KBM-7 (cell line): ENCODE measurements around the gene MAGI2.
"Not testable (repeated sequence)": the region's sequence is repeated elsewhere in the genome, so short reads cannot be mapped to it uniquely, and the experiment has no call there.

Experiments used
- DNase-seq: peaks from one replicate; pipeline ENCODE4 v3.0.0-alpha.2; 2015
- in situ Hi-C: fragments of 300-500 bp; cut with MboI; formaldehyde crosslinking; loops from 2 replicates; pipeline ENCODE4 v1.14.3; 2020; ENCODE audit warnings: low sequenced_read_pairs, low pct_unique_long_range_greater_than_20kb, mixed read lengths

The MAGI2 gene

GRCh38 chr7:79130715-79131114, 322.8 kb downstream of the MAGI2 start:
- DNase-seq, result no peak
- in situ Hi-C loops, result no loop called here

- in situ Hi-C loops, result no loop called here
- DNase-seq, result no peak
Observed at GRCh38 chr7:79124331-79124730, 329.1 kb downstream of the MAGI2 start.

GRCh38 chr7:79118143-79118542, 335.3 kb downstream of the MAGI2 start:
- DNase-seq, result no peak
- in situ Hi-C loops, result no loop called here

- DNase-seq, result no peak
- in situ Hi-C loops, result no loop called here
Observed at GRCh38 chr7:79096361-79096805, 357.1 kb downstream of the MAGI2 start.

GRCh38 chr7:79093421-79093820, 360.0 kb downstream of the MAGI2 start:
- DNase-seq, result no peak
- in situ Hi-C loops, result no loop called here

- in situ Hi-C loops, result no loop called here
- no peak for DNase-seq
Observed at GRCh38 chr7:79091661-79092060, 361.8 kb downstream of the MAGI2 start.

GRCh38 chr7:79091011-79091410, 362.5 kb downstream of the MAGI2 start:
- DNase-seq, result no peak
- in situ Hi-C loops, result no loop called here

- no peak for DNase-seq
- in situ Hi-C loops, result no loop called here
Observed at GRCh38 chr7:79090543-79090942, 362.9 kb downstream of the MAGI2 start.

GRCh38 chr7:79084423-79084822, 369.0 kb downstream of the MAGI2 start:
- in situ Hi-C loops, result no loop called here
- DNase-seq, result no peak

- in situ Hi-C loops, result no loop called here
- no peak for DNase-seq
Observed at GRCh38 chr7:79079919-79080554, 373.4 kb downstream of the MAGI2 start.

- in situ Hi-C loops, result no loop called here
- no peak for DNase-seq
Observed at GRCh38 chr7:79078273-79078672, 375.2 kb downstream of the MAGI2 start.

GRCh38 chr7:79071187-79071586, 382.3 kb downstream of the MAGI2 start:
- in situ Hi-C loops, DNase-seq: not testable (repeated sequence)

GRCh38 chr7:79064187-79064823, 389.2 kb downstream of the MAGI2 start:
- in situ Hi-C loops, result no loop called here
- no peak for DNase-seq

- DNase-seq, result no peak
- in situ Hi-C loops, result no loop called here
Observed at GRCh38 chr7:79063019-79063698, 390.3 kb downstream of the MAGI2 start.

- in situ Hi-C loops, result no loop called here
- DNase-seq, result no peak
Observed at GRCh38 chr7:79060498-79060897, 393.0 kb downstream of the MAGI2 start.

GRCh38 chr7:79055722-79056415, 397.6 kb downstream of the MAGI2 start:
- in situ Hi-C loops, result no loop called here

GRCh38 chr7:79051915-79052314, 401.6 kb downstream of the MAGI2 start:
- in situ Hi-C loops, result no loop called here
- DNase-seq, result no peak

More at GRCh38 chr7:79055722-79056415, 397.6 kb downstream of the MAGI2 start:
- DNase-seq, result no peak

GRCh38 chr7:79050603-79051002, 402.9 kb downstream of the MAGI2 start:
- no peak for DNase-seq
- in situ Hi-C loops, result no loop called here

- in situ Hi-C loops, result no loop called here
- no peak for DNase-seq
Observed at GRCh38 chr7:79046061-79046460, 407.4 kb downstream of the MAGI2 start.

GRCh38 chr7:79037001-79037400, 416.5 kb downstream of the MAGI2 start:
- no peak for DNase-seq
- in situ Hi-C loops, result no loop called here
